Gastrocnemius medialis (tissue), 4 donors: ENCODE data around the gene CDC25B. TPM values are rescaled to one million over a fixed set of nuclear protein-coding genes. Genes with fewer than 3 reads are reported as not detected.

Experiments
- ATAC-seq, 2 donors: fragments of 150-250 bp; one replicate each; pipeline ENCODE4 v1.9.1; 2016
- DNase-seq, 2 donors: peaks; one replicate each; pipeline ENCODE4 v3.0.0-alpha.2; 2019
- H3K27ac ChIP-seq, 4 donors: fragments of 200-600 bp; sonication (generic); 1 replicate in 1 of 4; 2 replicates in 3 of 4; pipeline ENCODE4 v1.5.1; 2016 to 2018; ENCODE audit warnings: mild to moderate bottlenecking in 2 of 4, moderate library complexity in 1 of 4
- H3K27me3 ChIP-seq, 3 donors: fragments of 200-600 bp; sonication (generic) in 2 of 3; 1 replicate in 1 of 3; 2 replicates in 2 of 3; pipeline versions ENCODE4 v1.5.1 to v1.6.0; 2016 to 2019; ENCODE audit warnings: mild to moderate bottlenecking in 1 of 3, moderate library complexity in 1 of 3
- H3K36me3 ChIP-seq, 2 donors: fragments of 200-600 bp; sonication (generic) in 1 of 2; one replicate each; pipeline ENCODE4 v1.5.1; 2017 to 2018
- H3K4me1 ChIP-seq, 2 donors: fragments of 200-600 bp; sonication (generic) in 1 of 2; one replicate each; pipeline ENCODE4 v1.5.1; 2016 to 2017; ENCODE audit warnings: mild to moderate bottlenecking in 2 of 2
- H3K4me3 ChIP-seq, 4 donors: fragments of 200-600 bp; sonication (generic) in 3 of 4; 1 replicate in 1 of 4; 2 replicates in 3 of 4; pipeline ENCODE4 v1.5.1; 2016 to 2019; ENCODE audit warnings: mild to moderate bottlenecking in 2 of 4
- H3K9me3 ChIP-seq, 3 donors: fragments of 200-600 bp; sonication (generic) in 2 of 3; 1 replicate in 1 of 3; 2 replicates in 2 of 3; pipeline ENCODE4 v1.5.1; 2016 to 2019
- POLR2A ChIP-seq, 2 donors: fragments of 450-650 bp; IDR thresholded peaks; one replicate each; pipeline ENCODE4 v1.6.1; 2017; ENCODE audit warnings: antibody characterized with exemption in 2 of 2, mild to moderate bottlenecking in 2 of 2, moderate library complexity in 2 of 2
- in situ Hi-C, 4 donors: fragments of 200-750 bp; cut with MboI; loops; one replicate each; pipeline versions ENCODE4 v1.15.0 to v1.8.0; 2017; ENCODE audit warnings: low sequenced_read_pairs in 4 of 4
- intact Hi-C: fragments of 100-400 bp; cut with DNase I; formaldehyde crosslinking; loops from one replicate; pipeline ENCODE4 v1.15.1; 2023; ENCODE audit warnings: low total_unique reads
- total RNA-seq, 4 donors: library from RNA; depleted of rRNA; stranded (reverse); fragments of >200 nt; gene quantifications; one replicate each; pipeline versions ENCODE4 v1.1.0 to v1.2.3, GENCODE V29; 2016
- TF ChIP-seq, protein P1 (sequence below), 5 experiments: fragments of 450-650 bp in 3 of 5; fragments of 200-600 bp in 2 of 5; sonication (generic) in 2 of 5; IDR thresholded peaks in 4 of 5; conservative IDR thresholded peaks in 1 of 5; 1 replicate in 4 of 5; 2 replicates in 1 of 5; pipeline ENCODE4 v1.5.1; 2016 to 2019; ENCODE audit warnings: antibody characterized with exemption in 5 of 5, mild to moderate bottlenecking in 3 of 5, moderate library complexity in 3 of 5

CDC25B gene
- total RNA-seq, 4 donors from 2014 or later = 2.3 to 17.3 (median 10.1) TPM

DNA sequence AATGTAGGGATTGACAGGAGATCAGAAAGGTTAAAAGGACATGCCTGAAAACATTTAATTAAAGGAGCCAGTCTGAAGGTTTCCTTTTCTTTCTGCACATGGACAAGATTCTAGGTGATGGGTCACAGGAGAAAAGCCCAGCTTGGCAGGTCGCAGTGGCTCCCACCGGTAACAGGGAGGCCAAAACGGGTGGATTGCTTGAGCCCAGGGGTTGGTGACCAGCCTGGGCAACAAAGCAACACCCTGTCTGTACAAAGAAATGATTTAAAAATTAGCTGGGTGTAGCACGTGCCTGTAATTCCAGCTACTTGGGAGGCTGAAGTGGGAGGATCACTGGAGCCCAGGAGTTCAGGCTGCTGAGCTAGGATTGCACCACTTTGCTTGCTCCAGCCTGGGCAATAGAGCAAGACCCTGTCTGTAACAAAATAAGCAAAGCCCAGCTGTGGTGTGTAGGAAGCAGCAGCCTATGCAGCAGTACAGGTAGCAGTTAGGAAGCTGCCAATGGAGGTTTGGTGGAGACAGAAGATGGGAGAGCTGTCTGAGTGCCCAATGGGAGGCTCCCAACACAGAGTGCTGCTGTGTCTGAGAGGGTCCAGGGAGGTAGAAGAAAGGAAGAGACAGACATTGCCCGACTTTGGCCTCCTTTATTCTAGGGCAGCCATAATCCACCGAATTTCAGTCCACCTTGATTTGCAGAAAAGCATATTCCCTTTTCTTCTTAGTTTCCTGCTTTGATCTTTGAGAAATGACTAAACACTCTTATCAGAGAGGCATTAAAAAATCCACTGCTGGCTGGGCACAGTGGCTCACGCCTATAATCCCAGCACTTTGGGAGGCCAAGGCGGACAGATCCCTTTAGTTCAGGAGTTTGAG is 17.1 kb downstream of the CDC25B start:
- Histone ChIP-seq H3K36me3 (no peaks in the 10 kb centered on the region), H3K9me3 (no peaks in the 10 kb centered on the region), H3K4me3 (no peak overlapping the region), H3K27me3 (no peaks in the 10 kb centered on the region), H3K27ac (peak overlapping the region; percentile 84 to 96 (median 90)), H3K4me1 (peaks cover 14 to 21% of the 10 kb centered on the region in 2 donors)
- in situ Hi-C loops = no loop called here
- intact Hi-C loops = no loop called here
- ATAC-seq (no peak), DNase-seq (no peak)
- TF ChIP-seq, protein P1, sequence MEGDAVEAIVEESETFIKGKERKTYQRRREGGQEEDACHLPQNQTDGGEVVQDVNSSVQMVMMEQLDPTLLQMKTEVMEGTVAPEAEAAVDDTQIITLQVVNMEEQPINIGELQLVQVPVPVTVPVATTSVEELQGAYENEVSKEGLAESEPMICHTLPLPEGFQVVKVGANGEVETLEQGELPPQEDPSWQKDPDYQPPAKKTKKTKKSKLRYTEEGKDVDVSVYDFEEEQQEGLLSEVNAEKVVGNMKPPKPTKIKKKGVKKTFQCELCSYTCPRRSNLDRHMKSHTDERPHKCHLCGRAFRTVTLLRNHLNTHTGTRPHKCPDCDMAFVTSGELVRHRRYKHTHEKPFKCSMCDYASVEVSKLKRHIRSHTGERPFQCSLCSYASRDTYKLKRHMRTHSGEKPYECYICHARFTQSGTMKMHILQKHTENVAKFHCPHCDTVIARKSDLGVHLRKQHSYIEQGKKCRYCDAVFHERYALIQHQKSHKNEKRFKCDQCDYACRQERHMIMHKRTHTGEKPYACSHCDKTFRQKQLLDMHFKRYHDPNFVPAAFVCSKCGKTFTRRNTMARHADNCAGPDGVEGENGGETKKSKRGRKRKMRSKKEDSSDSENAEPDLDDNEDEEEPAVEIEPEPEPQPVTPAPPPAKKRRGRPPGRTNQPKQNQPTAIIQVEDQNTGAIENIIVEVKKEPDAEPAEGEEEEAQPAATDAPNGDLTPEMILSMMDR (IDR thresholded peaks at IDR 0.05 in 4 of 5, conservative IDR thresholded peaks at IDR 0.05 in 1 of 5) = no peak
- no peak for TF ChIP-seq POLR2A (IDR thresholded peaks at IDR 0.05)

DNA sequence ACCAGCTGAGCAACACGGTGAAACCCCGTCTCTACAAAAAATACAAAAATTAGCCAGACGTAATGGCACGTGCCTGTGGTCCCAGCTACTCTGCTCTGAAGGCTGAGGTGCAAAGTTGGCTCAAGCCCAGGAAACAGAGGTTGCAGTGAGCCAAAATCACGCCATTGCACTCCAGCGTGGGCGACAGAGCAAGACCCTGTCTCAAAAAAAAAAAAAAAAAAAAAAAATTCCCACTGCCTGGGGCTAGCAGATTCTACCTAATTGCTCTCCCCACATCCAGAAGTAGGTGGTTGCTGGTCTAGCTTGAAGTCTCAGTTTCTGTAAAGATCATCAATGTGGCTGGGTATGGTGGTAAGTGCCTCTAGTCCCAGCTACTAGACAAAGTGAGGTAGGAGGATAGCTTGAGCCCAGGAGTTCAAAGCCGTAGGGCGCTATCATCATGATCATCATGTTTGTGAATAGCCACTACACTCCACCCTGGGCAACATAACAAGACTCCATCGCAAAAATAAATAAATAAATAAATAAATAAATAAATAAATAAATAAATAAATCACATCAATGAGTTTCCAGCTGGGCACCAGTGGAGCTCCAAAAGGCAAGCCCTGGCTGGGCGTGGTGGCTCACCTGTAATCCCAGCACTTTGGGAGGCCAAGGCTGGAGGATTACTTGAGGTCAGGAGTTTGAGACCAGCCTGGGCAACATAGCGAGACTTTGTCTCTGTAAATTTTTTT is 17.9 kb downstream of the CDC25B start:
- TF ChIP-seq POLR2A (IDR thresholded peaks at IDR 0.05) = no peak
- TF ChIP-seq, protein P1 (IDR thresholded peaks at IDR 0.05 in 4 of 5, conservative IDR thresholded peaks at IDR 0.05 in 1 of 5) = no peak
- in situ Hi-C loops = no loop called here

DNA sequence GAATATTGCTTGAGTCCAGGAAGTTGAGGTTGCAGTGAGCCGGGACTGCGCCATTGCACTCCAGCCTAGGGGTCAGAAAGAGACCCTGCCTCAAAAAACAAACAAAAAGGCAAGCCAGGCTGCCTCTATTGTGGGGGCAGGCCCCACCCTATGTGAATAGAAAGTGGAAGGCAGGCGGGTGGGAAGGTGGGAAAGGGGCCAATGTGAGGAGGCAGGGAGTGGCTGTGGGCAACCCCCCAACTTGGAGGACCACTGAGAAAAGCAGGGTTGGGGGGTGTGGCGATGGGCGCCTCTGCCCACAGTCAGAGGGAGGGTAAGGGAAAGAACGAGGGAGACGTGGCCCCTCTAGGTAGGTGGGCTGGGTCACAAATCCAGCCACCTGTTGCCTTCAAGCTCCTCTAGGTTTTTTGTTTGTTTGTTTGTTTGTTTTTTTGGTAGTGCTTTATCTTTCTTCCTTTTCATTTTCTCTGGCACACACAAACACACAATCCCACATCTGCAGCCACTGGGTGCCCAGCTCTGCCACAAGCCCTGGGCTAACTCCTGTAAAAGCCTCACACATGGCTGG is 18.9 kb downstream of the CDC25B start:
- Histone ChIP-seq H3K27ac (no peak overlapping the region), H3K9me3 (no peaks in the 10 kb centered on the region), H3K36me3 (no peaks in the 10 kb centered on the region), H3K27me3 (no peaks in the 10 kb centered on the region), H3K4me3 (no peak overlapping the region), H3K4me1 (peaks cover 22 to 36% of the 10 kb centered on the region in 2 donors)
- in situ Hi-C loops (no loop called here), intact Hi-C loops (no loop called here)
- ATAC-seq (no peak), DNase-seq (no peak)
- TF ChIP-seq, protein P1 (IDR thresholded peaks at IDR 0.05 in 4 of 5, conservative IDR thresholded peaks at IDR 0.05 in 1 of 5) = no peak
- TF ChIP-seq POLR2A (IDR thresholded peaks at IDR 0.05) = no peak

More for the DNA sequence above, 17.9 kb downstream of the CDC25B start:
- H3K4me3 ChIP-seq = no peak overlapping the region
- peaks cover 15 to 28% of the 10 kb centered on the region in 2 donors for H3K4me1 ChIP-seq
- DNase-seq = no peak
- no peaks in the 10 kb centered on the region for H3K27me3 ChIP-seq
- H3K27ac ChIP-seq = no peak overlapping the region
- intact Hi-C loops = no loop called here
- H3K9me3 ChIP-seq = no peaks in the 10 kb centered on the region
- H3K36me3 ChIP-seq = no peaks in the 10 kb centered on the region
- ATAC-seq = no peak

DNA sequence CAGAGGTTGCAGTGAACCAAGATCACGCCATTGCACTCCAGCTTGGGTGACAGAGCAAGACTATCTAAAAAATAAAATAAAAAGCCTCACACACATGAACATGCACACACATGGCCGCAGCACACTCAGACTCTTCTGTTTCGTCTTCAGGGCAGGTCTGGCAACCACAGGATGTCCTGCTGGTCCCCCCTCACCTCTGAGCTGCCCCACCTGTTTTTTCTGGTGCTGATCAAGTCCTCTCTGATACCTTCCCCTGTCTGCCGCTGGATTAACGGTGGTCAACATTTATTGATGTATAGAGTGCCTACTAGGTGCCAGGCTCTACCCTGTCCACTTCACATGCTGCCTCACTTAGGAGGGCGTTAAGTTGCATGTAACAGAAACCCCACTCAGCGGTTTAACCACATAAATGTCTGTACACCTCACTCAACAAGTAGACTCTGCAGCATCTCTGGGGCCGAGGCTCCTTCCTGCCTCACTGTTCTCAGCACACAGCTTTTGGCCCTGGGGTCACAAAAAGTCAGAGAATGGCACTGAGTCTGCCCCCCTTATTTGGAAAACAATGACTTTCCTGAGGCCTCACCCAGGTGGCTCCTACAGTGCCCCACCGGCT is 19.7 kb downstream of the CDC25B start:
- Histone ChIP-seq H3K27ac (no peak overlapping the region), H3K4me1 (peaks cover 23 to 30% of the 10 kb centered on the region in 2 donors), H3K4me3 (no peak overlapping the region), H3K9me3 (no peaks in the 10 kb centered on the region), H3K27me3 (no peaks in the 10 kb centered on the region), H3K36me3 (no peaks in the 10 kb centered on the region)
- in situ Hi-C loops = no loop called here
- TF ChIP-seq, protein P1 (IDR thresholded peaks at IDR 0.05 in 4 of 5, conservative IDR thresholded peaks at IDR 0.05 in 1 of 5) = no peak
- TF ChIP-seq POLR2A (IDR thresholded peaks at IDR 0.05) = no peak
- intact Hi-C loops = no loop called here
- no peak for ATAC-seq
- no peak for DNase-seq
